ENCODE data around the gene CDR2.
"Not testable (repeated sequence)": the region's sequence is repeated elsewhere in the genome, so short reads cannot be mapped to it uniquely, and the experiment has no call there.

Gene CDR2

DNA sequence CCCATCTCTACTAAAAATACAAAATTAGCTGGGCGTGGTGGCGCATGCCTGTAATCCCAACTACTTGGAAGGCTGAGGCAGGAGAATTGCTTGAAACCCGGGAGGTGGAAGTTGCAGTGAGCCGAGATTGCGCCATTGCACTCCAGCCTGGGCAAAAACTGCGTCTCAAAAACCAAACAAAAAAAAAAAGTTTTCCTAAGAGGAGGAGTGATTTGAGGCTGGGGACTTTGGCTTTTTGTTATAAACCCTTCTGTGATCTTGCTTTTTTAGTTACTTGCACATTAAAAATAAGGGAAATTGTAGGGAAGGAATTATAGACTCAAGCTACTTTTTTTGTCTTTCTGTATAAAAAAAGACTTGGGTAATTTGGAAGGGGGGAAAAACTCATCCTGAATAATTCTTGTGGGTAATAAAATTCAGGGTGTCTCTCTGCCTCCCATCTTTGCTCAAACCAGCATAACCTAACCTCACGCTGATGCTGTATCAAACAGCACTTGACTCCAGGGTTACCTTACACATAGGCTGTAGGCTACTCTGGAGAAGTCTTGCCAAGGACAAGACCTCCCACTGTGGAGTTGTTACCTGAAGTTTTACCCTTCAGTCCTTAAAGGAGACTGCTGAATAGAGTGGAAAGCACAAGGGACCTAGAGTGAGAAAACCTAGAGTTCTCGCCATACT, 1.7 kb upstream of the CDR2 start:
- no peak for DNase-seq (ENCODE audit: low read depth, low spot score)

DNA sequence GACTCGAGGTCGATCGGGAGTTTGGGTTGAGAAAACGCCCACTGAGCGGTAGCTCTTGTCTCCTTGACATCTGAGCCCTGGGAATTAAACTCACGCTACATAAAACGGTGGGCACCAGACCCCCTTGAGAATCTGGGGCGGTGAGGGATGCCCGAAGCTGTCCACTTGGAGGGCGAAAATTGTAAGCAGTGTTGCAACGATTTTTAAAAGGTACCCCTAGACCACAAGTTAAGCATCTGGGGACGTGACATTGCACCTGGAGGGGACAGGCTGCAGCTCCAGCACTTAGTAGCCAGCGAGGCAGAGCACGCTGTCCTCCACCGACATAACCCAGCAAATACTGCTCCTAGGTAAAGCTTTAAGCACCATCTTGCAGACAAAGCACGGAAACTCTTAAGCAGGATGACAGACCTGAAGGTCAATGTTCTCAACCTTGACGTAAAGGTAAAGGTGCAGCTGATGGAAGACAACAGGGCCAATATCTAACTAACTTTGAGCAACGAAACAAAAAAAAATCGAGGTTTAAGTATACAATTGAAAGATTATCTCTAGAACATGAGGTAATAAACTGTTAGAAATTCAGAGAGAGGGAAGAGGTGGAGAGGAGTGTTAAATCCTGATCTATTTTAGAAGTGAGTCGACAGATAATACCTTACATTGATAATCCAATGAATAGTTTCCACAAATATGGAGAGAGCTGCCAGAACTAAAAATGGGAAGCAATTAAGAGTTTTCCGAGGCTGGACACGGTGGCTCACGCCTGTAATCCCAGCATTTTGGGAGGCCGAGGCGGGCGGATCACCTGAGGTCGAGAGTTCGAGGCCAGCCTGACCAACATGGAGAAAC, 921 bp upstream of the CDR2 start:
- DNase-seq (ENCODE audit: low read depth, low spot score) = no peak

GRCh38 chr16:22373662-22374310, 633 bp downstream of the CDR2 start:
- DNase-seq (ENCODE audit: low read depth, low spot score) = peak; percentile 62

DNA sequence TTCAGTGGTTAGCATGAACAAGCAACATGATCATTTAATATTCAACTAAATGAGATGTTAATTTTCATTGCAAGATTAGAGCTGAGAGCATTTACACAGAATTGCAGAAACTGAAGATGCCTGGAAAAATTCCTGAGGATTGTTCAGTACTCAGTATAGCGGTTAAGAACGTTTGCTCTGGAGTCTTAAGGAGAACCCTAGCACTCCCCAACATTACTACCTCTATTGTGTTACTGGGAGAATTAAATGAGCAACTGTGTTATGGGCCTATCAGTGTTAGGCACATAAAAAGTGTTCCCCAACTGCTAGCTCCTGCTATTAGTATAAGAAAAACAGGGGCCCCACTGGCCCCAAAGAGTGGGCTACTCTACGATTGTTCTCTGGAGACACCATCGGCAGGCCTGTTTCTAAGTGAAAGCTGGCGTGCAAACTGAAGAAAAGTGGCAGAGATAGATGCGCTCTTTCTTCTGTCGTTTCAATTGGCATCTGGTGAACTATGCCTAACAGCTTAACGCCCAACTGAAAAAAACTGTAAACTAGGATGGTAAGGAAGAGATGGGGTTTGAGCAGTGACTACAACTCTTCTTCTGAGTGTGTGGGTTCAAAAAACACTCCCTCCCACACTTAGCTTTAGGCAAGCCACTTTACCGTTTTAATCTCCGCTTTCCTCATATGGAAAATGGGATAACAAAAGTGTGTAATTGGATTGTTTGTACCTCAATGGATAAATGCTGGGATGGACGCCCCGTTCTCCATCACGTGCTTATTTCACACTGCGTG, 1.3 kb downstream of the CDR2 start:
- DNase-seq (ENCODE audit: low read depth, low spot score) = no peak

DNA sequence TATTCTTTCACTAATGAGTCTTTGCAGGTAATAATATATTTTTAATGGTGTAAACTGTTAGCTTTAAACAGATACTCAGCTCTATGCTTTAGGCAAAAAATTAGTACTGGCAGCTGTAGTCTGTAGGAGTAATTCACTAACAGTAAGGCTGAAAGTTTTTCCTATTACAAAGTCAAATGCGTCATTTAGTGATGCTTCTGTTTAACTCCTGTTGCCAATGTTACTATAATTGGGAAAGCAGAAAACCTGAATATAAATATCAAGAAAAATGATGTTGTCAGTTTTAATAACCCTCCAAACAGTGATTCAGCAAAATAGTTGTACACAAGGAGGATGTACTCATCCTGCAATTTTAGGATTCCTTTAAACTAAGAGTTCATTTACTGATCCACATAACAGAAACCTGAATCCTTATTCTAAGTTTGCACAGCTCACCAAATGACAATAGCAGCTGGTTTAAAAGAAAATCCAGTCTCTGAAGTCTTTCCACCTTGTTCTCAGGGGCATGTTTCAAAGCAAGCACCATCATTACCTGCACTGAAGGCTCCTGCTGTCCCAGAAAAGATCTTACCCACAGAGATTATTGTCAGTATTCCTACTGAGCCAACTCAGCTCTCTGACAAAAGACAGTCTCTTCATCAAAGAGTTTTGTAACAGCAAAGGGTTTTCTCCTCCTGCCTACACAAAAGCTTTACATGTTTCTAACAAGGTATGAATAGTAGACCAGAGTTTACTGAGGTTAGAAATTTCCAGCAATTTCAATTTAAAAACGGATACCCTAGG, 4.2 kb downstream of the CDR2 start:
- DNase-seq (ENCODE audit: low read depth, low spot score) = no peak

GRCh38 chr16:22369221-22369811, 5.1 kb downstream of the CDR2 start:
- no peak for DNase-seq (ENCODE audit: low read depth, low spot score)

DNA sequence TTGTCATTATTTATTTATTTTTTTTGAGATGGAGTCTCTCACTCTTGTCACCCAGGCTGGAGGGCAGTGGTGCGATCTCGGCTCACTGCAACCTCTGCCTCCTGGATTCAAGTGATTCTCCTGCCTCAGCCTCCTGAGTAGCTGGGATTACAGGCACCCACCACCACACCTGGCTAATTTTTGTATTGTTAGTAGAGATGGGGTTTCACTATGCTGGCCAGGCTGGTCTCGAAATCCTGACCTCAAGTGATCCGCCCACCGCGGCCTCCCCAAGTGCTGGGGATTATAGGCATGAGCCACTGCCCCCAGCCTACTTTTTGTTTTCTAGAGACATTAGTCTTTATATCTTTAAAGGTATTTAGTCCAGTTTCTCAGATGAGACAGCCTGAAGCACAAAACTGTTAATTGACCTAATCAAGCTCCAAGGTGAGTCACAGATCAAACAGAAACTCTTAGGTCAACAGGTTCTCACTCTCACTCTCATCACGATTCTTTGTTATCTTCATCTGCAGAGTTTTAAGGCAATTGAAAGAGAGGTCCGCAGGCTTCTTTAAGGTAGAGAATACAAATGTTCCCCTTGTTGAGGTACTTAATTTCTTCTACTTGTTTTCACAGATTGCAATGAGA, 6.1 kb downstream of the CDR2 start:
- not testable (repeated sequence) for DNase-seq (ENCODE audit: low read depth, low spot score)

GRCh38 chr16:22366889-22367288, 7.5 kb downstream of the CDR2 start:
- DNase-seq (ENCODE audit: low read depth, low spot score) = no peak

- DNase-seq (ENCODE audit: low read depth, low spot score) = no peak
These were observed 8.0 kb downstream of the CDR2 start for GRCh38 chr16:22366371-22366770.

DNA sequence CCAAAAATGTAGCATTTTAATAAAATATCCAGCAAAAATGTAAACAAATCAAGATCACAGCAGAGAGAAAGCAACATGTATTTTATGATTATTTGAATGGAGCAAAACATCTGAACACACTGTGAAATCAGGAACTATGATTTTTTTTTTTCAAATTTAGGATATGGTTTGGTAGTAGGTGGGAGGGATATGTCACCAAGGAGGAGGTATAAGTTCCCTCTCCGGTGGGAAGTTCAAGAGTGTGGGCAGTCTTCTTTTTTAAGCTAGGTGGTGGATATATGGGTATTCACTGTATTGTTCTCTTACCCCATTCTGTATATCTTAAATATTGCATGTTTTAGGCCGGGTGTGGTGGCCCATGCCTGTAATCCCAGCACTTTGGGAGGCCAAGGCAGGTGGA, 10.2 kb downstream of the CDR2 start:
- no peak for DNase-seq (ENCODE audit: low read depth, low spot score)

GRCh38 chr16:22360963-22361659, 13.3 kb downstream of the CDR2 start:
- DNase-seq (ENCODE audit: low read depth, low spot score) = no peak

DNA sequence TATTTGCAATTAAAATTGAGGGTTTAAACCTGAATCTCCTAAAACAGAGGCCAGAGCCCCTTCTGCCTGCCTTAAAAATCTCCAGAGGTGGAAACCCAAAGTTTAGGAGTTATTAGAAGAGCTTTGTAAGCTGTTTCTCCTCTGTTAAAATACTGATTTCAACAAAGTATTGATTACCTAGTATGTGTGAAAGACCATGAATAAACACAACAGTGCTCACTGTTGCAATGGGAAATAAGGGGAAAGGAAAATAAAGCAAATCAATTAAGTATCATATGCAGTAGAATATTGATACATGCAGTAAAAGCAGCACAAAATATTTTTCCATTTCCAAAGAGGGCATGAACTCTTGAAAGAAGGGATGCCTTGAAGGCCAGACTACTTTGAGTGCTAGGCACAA, 14.7 kb downstream of the CDR2 start:
- DNase-seq (ENCODE audit: low read depth, low spot score) = no peak

- peak; percentile 52 for DNase-seq (ENCODE audit: low read depth, low spot score)
These were observed 16.4 kb downstream of the CDR2 start for GRCh38 chr16:22358000-22358399.

- no peak for DNase-seq (ENCODE audit: low read depth, low spot score)
These were observed 16.8 kb downstream of the CDR2 start for GRCh38 chr16:22357635-22357971.

DNA sequence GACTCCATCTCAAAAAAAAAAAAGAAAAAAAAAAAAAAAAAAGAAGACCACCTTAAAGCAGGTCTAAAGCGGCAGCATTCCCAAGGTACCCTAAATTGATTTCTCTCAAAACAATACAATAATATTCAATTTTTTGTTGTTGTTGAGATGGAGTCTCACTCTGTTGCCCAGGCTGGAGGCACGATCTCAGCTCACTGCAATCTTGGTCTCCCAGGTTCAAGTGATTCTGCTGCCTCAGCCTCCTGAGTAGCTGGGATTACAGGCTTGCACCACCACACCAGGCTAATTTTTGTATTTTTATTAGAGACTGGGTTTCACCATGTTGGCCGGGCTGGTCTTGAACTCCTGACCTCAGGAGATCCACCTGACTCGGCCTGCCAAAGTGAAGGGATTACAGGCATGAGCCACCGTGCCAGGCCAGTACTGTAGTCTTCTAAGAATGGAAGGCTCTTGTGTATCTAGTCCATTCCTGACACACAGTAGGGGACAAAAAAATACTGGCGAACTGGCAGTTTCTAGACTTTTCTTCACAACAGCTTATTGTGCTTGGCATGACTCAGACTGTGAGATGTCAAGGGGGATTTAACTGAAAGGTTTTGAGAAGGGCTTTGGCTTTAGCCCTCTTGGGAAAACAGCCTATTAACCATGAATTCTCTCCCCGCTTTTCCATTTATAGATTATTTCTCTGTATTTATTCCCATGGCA, 17.3 kb downstream of the CDR2 start:
- peak; percentile 71 for DNase-seq (ENCODE audit: low read depth, low spot score)

DNA sequence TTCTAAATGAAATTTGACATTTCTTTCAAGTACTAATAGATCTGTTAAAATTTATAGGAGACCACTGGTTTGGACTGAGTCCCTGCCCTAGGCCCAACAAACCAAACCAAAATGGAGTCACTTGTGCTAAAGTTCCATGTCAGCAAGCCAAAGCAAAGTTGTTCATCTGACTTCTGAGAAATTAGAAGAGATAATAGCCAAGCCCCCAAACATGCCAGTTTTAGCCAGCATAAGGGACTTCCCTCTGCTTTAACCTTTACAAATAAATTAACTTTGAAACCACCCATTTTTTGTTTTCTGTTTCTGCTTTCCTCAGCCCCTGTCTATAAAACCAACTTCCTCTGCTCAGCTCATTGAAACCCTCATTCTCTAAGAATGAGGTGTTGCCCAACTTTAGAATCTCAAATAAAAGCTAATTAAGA, 18.9 kb downstream of the CDR2 start:
- no peak for DNase-seq (ENCODE audit: low read depth, low spot score)

- peak; percentile 12 for DNase-seq (ENCODE audit: low read depth, low spot score)
These were observed 20.4 kb downstream of the CDR2 start for GRCh38 chr16:22353933-22354541.

- peak; percentile 75 for DNase-seq (ENCODE audit: low read depth, low spot score)
These were observed 21.1 kb downstream of the CDR2 start for GRCh38 chr16:22353191-22353919.
